HepG2 (cell line): ENCODE measurements around the gene SPRR2F. TPM values are rescaled to one million over a fixed set of nuclear protein-coding genes. Genes with fewer than 3 reads are reported as not detected.
"Not testable (repeated sequence)": the region's sequence is repeated elsewhere in the genome, so short reads cannot be mapped to it uniquely, and the experiment has no call there.

Experiments used
- ATAC-seq: fragments of 200-7000 bp; cut with Tn5 transposase; 3 replicates; pipeline ENCODE4 v1.9.1; 2020; ENCODE audit warnings: mild to moderate bottlenecking, moderate library complexity
- BruUV-seq: library from RNA; stranded (reverse); fragments of 400-500 nt; replicated peaks from 2 replicates; lab custom pipeline; 2021; lab: Mats Ljungman, UMichigan
- CTCF ChIA-PET: fragments of 300-600 bp; formaldehyde crosslinking; extraction: SDS; loops from one replicate; lab custom pipeline; 2021; ENCODE audit warnings: low total read pairs, inconsistent platforms, low intra/inter-chr PET ratio; lab: Yijun Ruan, JAX
- POLR2A ChIA-PET: fragments of 350-600 bp; sonication (Branson Sonifier 250); formaldehyde crosslinking; loops from one replicate; lab custom pipeline; 2020; ENCODE audit warnings: antibody characterized with exemption, inconsistent platforms; lab: Yijun Ruan, JAX
- DNase-seq: peaks from one replicate; pipeline ENCODE4 v3.0.0-alpha.2; 2015; ENCODE audit warnings: low spot score
- FAIRE-seq: peaks from 3 replicates; lab custom pipeline; 2011; peaks lifted over from hg19 to GRCh38; lab: Jason Lieb, UNC
- H2AFZ ChIP-seq: one replicate; pipeline ENCODE4 v1.6.1; 2011; ENCODE audit warnings: low read length, inconsistent platforms
- H3K27ac ChIP-seq: fragments of 300-600 bp; 3 replicates; pipeline ENCODE4 v1.8.0; 2011; ENCODE audit warnings: mixed run types, mild to moderate bottlenecking, mixed read lengths, low read length, inconsistent platforms; ENCODE audit not compliant: insufficient read depth; ENCODE audit errors: extremely low read length
- H3K27me3 ChIP-seq, 2 experiments: fragments of 200-600 bp in 1 of 2; 2 replicates in 1 of 2; 3 replicates in 1 of 2; pipeline versions ENCODE4 v1.6.0 to v1.8.0; 2011; ENCODE audit warnings: low read length in 2 of 2, mild to moderate bottlenecking in 2 of 2, moderate library complexity in 2 of 2, inconsistent platforms in 1 of 2; ENCODE audit not compliant: insufficient read depth in 2 of 2, control insufficient read depth in 1 of 2
- H3K36me3 ChIP-seq, 2 experiments: fragments of 200-600 bp in 1 of 2; replicated peaks in 1 of 2; 2 replicates in 1 of 2; 3 replicates in 1 of 2; pipeline versions ENCODE4 v1.5.1 to v1.8.0; 2011; ENCODE audit warnings: low read length in 2 of 2, inconsistent platforms in 1 of 2; ENCODE audit not compliant: insufficient read depth in 2 of 2, control insufficient read depth in 1 of 2
- H3K4me1 ChIP-seq: 2 replicates; pipeline ENCODE4 v1.5.1; 2012; ENCODE audit warnings: low read length, inconsistent platforms; ENCODE audit not compliant: insufficient read depth
- H3K4me2 ChIP-seq: 2 replicates; pipeline ENCODE4 v1.6.0; 2011; ENCODE audit warnings: low read depth, low read length, inconsistent platforms
- H3K4me3 ChIP-seq, 3 experiments: fragments of 200-600 bp in 1 of 3; sonication (generic), shearing (Covaris generic) in 1 of 3; replicated peaks in 1 of 3; 2 replicates each; pipeline ENCODE4 v1.5.1; 2011 to 2016; ENCODE audit warnings: low read length in 3 of 3, inconsistent platforms in 2 of 3, low read depth in 2 of 3, mild to moderate bottlenecking in 2 of 3, control low read depth in 1 of 3, mixed read lengths in 1 of 3; ENCODE audit not compliant: insufficient read depth in 1 of 3
- H3K79me2 ChIP-seq: one replicate; pipeline ENCODE4 v1.6.1; 2011; ENCODE audit warnings: low read length, inconsistent platforms; ENCODE audit not compliant: insufficient read depth
- H3K9ac ChIP-seq: 2 replicates; pipeline ENCODE4 v1.6.0; 2011; ENCODE audit warnings: mild to moderate bottlenecking, low read depth, low read length, inconsistent platforms; ENCODE audit not compliant: insufficient read depth
- H3K9me3 ChIP-seq: 2 replicates; pipeline ENCODE4 v1.5.1; 2012; ENCODE audit warnings: mild to moderate bottlenecking, low read length
- H4K20me1 ChIP-seq: 2 replicates; pipeline ENCODE4 v1.6.0; 2011; ENCODE audit warnings: inconsistent platforms, mild to moderate bottlenecking, low read length, moderate library complexity; ENCODE audit not compliant: insufficient read depth
- ZNF646 ChIP-seq: sonication (generic); formaldehyde crosslinking; IDR thresholded peaks from 2 replicates; pipeline ENCODE4 v1.9.0; 2021; ENCODE audit warnings: mild to moderate bottlenecking, missing genetic modification reagents
- WGBS: methylation state at CpG from one replicate; pipeline ENCODE4 v1.1.6; 2017; ENCODE audit warnings: low lambda C conversion rate; 5-methylcytosine and 5-hydroxymethylcytosine counted together
- in situ Hi-C: cut with HindIII; loops from 2 replicates; pipeline ENCODE4 v1.10.0; 2017; ENCODE audit warnings: low pct_unique_long_range_greater_than_20kb; ENCODE audit not compliant: extremely low pct_ligation_motif_present
- intact Hi-C: fragments of 100-400 bp; cut with micrococcal nuclease; formaldehyde crosslinking; loops from one replicate; pipeline ENCODE4 v1.10.0; 2022; ENCODE audit not compliant: unreplicated experiment
- polyA plus RNA-seq, 8 experiments: library from polyadenylated mRNA; depleted of rRNA in 3 of 8; stranded (reverse) in 7 of 8; unstranded in 1 of 8; fragments of >200 nt; fragmentation: Illumina TruSeq in 4 of 8; extraction: Trizol in 4 of 8; gene quantifications; 2 replicates each; pipeline versions ENCODE4 v1.2.1 to v1.2.3, GENCODE V29; 2011 to 2016; ENCODE audit warnings: low read depth in 4 of 8, missing spikeins in 1 of 8, mixed read lengths in 1 of 8; ENCODE audit not compliant: insufficient read depth in 1 of 8
- total RNA-seq, 5 experiments: library from RNA; depleted of rRNA; stranded (reverse); fragments of >200 nt; fragmentation: Illumina TruSeq; extraction: Trizol; gene quantifications; 2 replicates each; pipeline ENCODE4 v1.2.3, GENCODE V29; 2016; ENCODE audit warnings: low read depth in 1 of 5

Gene SPRR2F
- total and polyA plus RNA-seq, 2 of the 13 experiments (the other 11 are each of a cell fraction or from before 2014, with no cell fraction given): not detected

- no peak for TF ChIP-seq ZNF646 (CRISPR knock-in tag)
Observed at GRCh38 chr1:153133267-153133666, 20.0 kb upstream of the SPRR2F start (continued).

DNA sequence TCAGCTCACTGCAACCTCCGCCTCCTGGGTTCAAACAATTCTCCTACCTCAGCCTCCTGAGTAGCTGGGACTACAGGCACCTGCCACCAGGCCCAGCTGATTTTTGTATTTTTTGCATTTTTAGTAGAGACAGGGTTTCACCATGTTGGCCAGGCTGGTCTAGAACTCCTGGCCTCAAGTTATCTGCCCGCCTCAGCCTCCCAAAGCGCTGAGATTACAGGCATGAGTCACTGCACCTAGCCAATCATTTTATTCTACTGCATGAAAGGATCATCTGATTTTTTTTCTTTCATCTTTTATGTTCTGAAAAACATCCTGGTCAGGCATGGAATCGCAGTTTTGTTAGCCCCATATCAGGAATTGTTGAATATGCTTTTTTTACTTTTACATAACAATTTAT lies 15.4 kb upstream of the SPRR2F start:
- DNase-seq, H3K4me3 ChIP-seq, CTCF ChIA-PET, in situ Hi-C loops, H3K79me2 ChIP-seq, ATAC-seq, H3K9me3 ChIP-seq, BruUV-seq, intact Hi-C loops, H3K9ac ChIP-seq, POLR2A ChIA-PET, H3K27ac ChIP-seq, H3K4me1 ChIP-seq, H3K27me3 ChIP-seq, FAIRE-seq, H2AFZ ChIP-seq, H3K4me2 ChIP-seq, H4K20me1 ChIP-seq, H3K36me3 ChIP-seq: not testable (repeated sequence)
- WGBS: 23% methylated on average over 4 of the region's 4 CpGs
